ENCODE results near the gene MTMR12.
"Not testable (repeated sequence)": the region's sequence is repeated elsewhere in the genome, so short reads cannot be mapped to it uniquely, and the experiment has no call there.

The MTMR12 gene

DNA sequence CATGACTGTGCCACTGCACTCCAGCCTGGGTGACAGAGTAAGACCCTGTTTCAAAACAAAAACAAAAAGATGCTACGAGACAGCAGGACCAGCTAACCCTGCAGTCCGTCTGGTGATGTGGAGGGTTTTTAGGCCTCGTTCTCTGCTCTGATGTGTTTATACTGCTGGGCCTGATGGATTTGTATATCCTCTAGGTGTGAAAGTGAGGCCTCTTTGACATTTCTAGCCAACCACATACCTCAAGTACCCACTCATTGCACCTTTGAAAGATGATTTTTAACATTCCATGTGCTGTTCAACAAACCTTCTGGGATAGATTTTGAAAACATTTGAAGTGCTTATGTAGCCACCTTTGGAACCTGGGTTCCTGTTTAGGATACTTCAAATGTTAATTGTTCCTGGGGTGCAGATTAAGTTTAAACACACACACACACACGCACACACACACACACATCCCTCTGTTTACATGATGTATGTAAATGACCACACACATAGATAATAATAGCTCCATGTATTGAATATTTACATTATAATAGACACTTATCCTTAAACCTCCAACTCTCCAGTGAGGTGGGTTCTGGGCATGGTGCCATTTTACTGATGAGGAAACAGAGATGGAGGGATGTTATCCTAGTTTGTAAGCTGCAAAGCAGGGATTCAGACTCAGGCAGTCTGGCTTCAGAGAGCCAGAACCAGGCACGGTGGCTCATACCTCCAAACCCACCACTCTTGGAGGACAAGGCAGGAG lies 89.8 kb downstream of the MTMR12 start:
- Mint-ChIP-seq H3K27ac (no peak overlapping the region), H3K4me3 (no peak overlapping the region), H3K4me1 (no peaks in the 10 kb centered on the region), H3K27me3 (no peaks in the 10 kb centered on the region), H3K36me3 (peaks cover 5% of the 10 kb centered on the region), H3K9me3 (no peaks in the 10 kb centered on the region)
- no peak for DNase-seq
- CTCF ChIA-PET = interaction anchor here (1.0 kb wide), 1 partner anchor 107 kb away, joined by 3 read pairs; no protein-coding TSS in a partner anchor

DNA sequence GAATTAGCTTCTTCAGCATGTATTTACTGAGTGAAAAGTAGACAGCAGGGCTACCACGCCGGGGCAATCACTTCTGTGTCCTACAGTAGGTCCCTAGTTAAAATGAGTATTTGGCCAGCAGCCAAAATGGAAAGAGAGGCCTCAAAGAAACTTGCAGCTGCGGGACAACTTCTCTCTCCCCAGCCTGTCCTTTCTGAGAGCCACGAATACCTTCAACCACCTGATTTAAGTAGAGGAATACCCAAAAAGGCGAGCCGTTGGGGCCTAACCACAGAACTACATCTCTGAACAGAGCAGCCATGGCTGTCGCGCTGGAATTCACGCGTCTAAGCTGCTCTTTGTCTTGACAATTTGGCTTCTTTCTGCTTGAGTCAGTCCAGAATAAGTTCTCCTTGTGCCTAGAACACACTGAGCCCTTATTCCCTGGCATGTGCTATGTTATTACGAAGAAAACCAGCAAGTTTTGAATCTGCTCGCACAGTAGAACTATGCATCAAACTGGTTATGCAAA lies 94.8 kb downstream of the MTMR12 start:
- Mint-ChIP-seq H3K4me3 (no peak overlapping the region), H3K27ac (no peak overlapping the region), H3K36me3 (no peaks in the 10 kb centered on the region), H3K9me3 (no peaks in the 10 kb centered on the region), H3K27me3 (no peaks in the 10 kb centered on the region), H3K4me1 (no peaks in the 10 kb centered on the region)
- CTCF ChIA-PET = no interaction called here
- DNase-seq = no peak

DNA sequence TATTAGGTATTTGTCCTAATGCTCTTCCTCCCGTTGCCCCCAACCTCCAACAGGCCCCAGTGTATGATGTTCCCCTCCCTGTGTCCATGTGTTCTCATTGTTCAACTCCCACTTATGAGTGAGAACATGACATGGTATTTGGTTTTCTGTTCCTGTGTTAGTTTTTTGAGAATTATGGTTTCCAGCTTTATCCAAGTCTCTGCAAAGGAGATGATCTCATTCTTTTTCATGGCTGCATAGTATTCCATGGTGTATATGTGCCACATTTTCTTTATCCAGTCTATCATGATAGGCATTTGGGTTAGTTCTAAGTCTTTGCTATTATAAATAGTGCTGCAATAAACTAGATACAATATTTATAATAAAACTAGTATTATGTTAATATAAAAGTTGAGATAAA lies 98.4 kb downstream of the MTMR12 start:
- DNase-seq, H3K36me3 Mint-ChIP-seq, H3K9me3 Mint-ChIP-seq, CTCF ChIA-PET, H3K27me3 Mint-ChIP-seq, H3K4me3 Mint-ChIP-seq: not testable (repeated sequence)
- Mint-ChIP-seq H3K27ac (peak overlapping the region; percentile 21), H3K4me1 (peaks cover 15% of the 10 kb centered on the region)

DNA sequence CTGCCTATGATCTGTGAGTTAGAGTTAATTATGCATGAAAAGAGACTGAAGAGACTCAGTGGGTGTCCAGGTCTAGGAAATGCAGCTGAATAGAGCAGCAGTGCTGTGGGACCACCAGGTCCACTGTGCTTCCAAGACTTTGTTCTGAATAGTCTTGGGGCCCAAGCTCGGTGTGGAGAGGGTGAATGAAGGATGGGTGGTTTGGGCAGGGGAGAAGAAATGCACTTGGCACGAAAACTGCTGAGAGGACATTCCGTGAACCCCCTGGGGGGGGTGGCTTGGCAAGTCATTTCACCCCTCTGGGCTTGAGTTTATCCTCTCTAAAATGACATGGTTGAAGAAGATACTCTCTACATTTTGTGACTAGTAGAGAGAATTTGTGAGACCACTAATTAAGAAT lies 102.6 kb downstream of the MTMR12 start:
- Mint-ChIP-seq H3K9me3 (peaks cover 2% of the 10 kb centered on the region), H3K36me3 (peaks cover 2% of the 10 kb centered on the region), H3K4me3 (no peak overlapping the region), H3K4me1 (peaks cover 15% of the 10 kb centered on the region), H3K27ac (peak overlapping the region; percentile 96), H3K27me3 (no peaks in the 10 kb centered on the region)
- CTCF ChIA-PET = no interaction called here
- no peak for DNase-seq

DNA sequence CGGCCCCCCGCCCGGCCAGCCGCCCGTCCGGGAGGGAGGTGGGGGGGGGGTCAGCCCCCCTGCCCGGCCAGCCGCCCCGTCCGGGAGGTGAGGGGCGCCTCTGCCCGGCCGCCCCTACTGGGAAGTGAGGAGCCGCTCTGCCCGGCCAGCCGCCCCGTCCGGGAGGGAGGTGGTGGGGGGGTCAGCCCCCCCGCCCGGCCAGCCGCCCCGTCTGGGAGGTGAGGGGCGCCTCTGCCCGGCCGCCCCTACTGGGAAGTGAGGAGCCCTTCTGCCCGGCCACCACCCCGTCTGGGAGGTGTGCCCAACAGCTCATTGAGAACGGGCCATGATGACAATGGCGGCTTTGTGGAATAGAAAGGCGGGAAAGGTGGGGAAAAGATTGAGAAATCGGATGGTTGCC lies 103.9 kb downstream of the MTMR12 start:
- H3K27me3 Mint-ChIP-seq, H3K4me3 Mint-ChIP-seq, H3K27ac Mint-ChIP-seq, DNase-seq, CTCF ChIA-PET, H3K9me3 Mint-ChIP-seq, H3K36me3 Mint-ChIP-seq: not testable (repeated sequence)
- H3K4me1 Mint-ChIP-seq = peaks cover 15% of the 10 kb centered on the region

DNA sequence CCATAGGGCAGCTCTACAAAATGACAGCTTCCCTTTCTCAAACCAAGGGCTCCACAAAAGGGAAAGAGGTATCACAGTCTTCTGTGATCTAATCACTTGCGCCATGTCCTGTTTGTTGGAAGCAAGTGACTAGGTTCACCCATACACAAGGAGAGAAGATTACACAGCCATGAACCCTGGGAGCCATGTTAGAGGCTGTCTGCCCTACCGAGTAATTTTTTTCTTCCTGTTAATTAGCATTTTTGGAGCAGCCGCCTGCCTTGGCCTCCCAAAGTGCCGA lies 105.4 kb downstream of the MTMR12 start:
- Mint-ChIP-seq H3K27me3 (peaks cover 9% of the 10 kb centered on the region), H3K4me1 (peaks cover 15% of the 10 kb centered on the region), H3K9me3 (peaks cover 2% of the 10 kb centered on the region), H3K4me3 (no peak overlapping the region), H3K27ac (no peak overlapping the region), H3K36me3 (peaks cover 2% of the 10 kb centered on the region)
- no peak for DNase-seq
- CTCF ChIA-PET = no interaction called here

DNA sequence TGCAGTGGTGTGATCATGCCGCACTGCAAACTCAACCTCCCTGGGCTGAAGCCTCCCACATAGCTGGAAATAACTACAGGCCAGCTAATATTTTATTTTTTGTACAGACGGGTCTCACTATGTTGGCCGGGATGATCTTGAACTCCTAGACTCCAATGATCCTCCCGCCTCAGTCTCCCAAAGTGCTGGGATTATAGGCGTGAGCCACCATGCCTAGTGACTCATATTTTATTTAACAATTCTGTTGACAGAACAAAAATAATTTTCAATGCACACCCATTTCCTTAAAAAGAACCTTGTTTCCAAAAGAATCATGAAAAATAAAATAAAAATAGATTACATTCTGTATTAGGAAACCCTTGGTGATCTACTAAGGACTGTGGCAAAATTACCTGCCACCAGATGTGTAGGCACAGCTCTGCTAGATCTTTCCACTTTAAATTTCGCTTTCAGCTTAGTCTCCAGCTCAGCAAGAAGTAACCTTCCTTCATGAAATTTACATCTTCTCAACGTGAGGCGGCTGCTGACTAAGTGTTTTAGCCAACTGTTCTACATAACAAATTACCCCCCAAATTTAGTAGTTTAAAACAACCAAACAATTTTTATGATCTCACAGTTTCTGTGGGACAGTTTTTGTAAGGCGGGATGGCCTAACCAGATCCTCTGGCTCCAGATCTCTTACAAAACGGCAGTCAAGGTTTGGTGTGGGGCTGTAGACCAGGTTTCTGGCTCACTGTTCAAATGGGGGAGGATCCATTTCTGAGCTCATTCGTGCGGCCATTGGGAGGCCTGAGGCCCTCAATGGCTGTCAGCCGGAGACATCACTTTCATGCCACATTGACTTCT lies 106.0 kb downstream of the MTMR12 start:
- Mint-ChIP-seq H3K36me3 (peaks cover 2% of the 10 kb centered on the region), H3K4me3 (no peak overlapping the region), H3K27me3 (peaks cover 9% of the 10 kb centered on the region), H3K9me3 (peaks cover 2% of the 10 kb centered on the region), H3K4me1 (peaks cover 15% of the 10 kb centered on the region), H3K27ac (no peak overlapping the region)
- CTCF ChIA-PET = no interaction called here
- no peak for DNase-seq

DNA sequence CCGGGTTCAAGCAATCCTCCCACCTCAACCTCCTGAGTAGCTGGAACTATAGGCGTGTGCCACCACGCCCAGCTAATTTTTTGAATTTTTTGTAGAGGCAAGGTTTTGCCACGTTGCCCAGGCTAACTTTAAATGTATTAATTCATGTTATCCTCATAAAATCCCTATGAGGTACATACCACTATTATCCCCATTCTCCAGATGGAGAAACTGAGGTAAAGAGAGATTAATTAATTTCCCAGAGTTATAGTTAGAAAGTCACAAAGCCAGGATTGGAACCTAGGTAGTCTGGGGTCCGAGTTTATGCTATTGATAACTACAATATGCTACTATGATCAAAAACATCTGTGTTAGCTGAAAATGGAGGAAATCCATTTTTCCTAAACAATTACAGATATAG lies 106.7 kb downstream of the MTMR12 start:
- peaks cover 11% of the 10 kb centered on the region for H3K4me1 Mint-ChIP-seq
- H3K27ac Mint-ChIP-seq = no peak overlapping the region
- DNase-seq = no peak
- H3K36me3 Mint-ChIP-seq = peaks cover 2% of the 10 kb centered on the region
- CTCF ChIA-PET = interaction anchor here (1.4 kb wide), 1 partner anchor 34 kb away, joined by 5 read pairs; no protein-coding TSS in a partner anchor
- H3K4me3 Mint-ChIP-seq = no peak overlapping the region
- H3K27me3 Mint-ChIP-seq = peaks cover 9% of the 10 kb centered on the region
- H3K9me3 Mint-ChIP-seq = peaks cover 2% of the 10 kb centered on the region

DNA sequence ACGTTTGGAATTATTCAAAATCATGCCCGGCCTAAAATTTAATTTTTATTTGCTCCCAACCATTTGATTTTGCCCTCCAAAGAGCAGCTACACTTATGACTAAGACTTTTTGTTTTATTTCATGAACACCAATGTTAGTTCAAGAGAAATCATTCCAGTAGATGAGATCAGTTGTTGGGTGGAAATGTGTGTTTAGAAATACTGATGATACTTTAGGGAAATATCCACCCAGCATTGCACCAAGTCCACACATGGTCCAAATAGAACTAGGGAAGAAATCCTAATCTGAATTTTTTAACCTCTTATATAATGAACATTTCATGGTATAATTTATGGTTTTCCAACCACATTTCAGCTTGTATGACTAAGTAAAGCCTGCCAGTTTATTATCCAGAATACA lies 110.3 kb downstream of the MTMR12 start:
- Mint-ChIP-seq H3K9me3 (no peaks in the 10 kb centered on the region), H3K36me3 (no peaks in the 10 kb centered on the region), H3K4me3 (no peak overlapping the region), H3K27me3 (peaks cover 13% of the 10 kb centered on the region), H3K27ac (no peak overlapping the region), H3K4me1 (no peaks in the 10 kb centered on the region)
- CTCF ChIA-PET = interaction anchor here (0.6 kb wide), 1 partner anchor 107 kb away, joined by 3 read pairs; no protein-coding TSS in a partner anchor
- DNase-seq = no peak

DNA sequence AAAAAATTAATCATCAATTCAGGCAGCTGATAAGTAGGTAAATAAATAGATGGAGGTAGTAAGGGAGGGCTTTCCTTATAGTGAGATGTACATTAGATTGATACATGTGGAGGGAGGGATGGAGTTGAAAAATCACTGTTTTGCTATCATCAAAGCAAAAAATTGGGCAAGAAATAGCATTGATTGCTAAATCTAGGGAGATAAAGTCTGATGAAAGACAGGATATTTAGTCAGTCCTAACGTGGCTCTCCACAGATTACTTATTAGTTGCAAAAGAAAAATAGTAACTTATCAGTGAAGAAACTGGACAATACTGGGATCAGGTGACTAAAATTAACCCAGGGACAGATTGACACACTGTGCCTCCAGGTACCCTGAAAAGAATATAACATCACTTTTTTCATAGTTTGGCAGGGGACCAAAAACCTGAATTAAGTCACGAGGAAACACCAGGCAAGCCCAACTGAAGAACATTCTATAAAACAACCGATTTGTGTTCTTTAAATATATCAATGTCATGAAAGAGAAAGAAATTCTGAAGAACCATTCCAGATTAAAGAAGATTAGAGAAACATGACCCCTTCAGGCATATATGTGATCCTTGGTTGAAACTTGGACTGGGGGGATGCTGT lies 111.5 kb downstream of the MTMR12 start:
- Mint-ChIP-seq H3K27me3 (peaks cover 20% of the 10 kb centered on the region), H3K27ac (no peak overlapping the region), H3K36me3 (no peaks in the 10 kb centered on the region), H3K9me3 (no peaks in the 10 kb centered on the region), H3K4me1 (no peaks in the 10 kb centered on the region), H3K4me3 (no peak overlapping the region)
- DNase-seq = no peak
- CTCF ChIA-PET = interaction anchor here (0.6 kb wide), 1 partner anchor 106 kb away, joined by 3 read pairs; no protein-coding TSS in a partner anchor

DNA sequence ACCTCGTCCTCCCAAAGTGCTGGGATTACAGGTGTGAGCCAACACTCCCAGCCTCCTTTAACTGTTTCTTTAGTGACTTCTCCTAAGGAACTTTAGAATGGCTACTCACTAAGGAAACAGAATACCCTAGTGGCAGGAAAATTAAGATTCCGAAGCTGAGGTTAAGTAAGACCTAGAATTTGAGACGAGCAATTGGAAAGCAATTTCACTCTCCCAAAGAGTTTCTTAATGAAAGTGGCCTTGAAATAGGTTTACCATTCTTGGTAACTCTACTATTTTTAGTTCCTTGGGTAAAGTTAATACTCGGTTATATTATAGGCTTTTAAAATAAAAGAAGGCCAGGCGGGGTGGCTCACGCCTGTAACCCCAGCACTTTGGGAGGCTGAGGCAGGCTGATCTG lies 115.7 kb downstream of the MTMR12 start:
- H3K27me3 Mint-ChIP-seq = peaks cover 34% of the 10 kb centered on the region
- no peaks in the 10 kb centered on the region for H3K4me1 Mint-ChIP-seq
- no peak for DNase-seq
- CTCF ChIA-PET = interaction anchor here (0.6 kb wide), 1 partner anchor 212 kb away, joined by 4 read pairs; no protein-coding TSS in a partner anchor
- H3K9me3 Mint-ChIP-seq = no peaks in the 10 kb centered on the region
- no peak overlapping the region for H3K27ac Mint-ChIP-seq
- no peaks in the 10 kb centered on the region for H3K36me3 Mint-ChIP-seq
- H3K4me3 Mint-ChIP-seq = no peak overlapping the region

DNA sequence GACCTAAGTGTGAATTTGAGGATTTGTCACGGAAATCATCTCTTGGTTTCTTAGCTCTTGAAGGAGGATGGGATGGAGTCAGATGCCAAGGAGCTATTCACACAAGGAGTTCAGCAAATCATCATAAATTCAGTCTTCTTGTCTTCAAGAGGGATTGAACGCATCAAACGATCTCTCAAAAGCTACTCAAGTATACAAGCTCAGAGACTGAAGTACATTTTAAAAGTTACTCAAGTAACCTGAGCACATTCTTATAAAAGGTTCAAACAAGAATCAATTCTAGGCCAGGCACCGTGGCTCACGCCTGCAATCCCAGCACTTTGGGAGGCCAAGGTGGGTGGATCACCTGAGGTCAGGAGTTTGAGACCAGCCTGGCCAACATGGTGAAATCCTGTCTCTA lies 117.5 kb downstream of the MTMR12 start:
- Mint-ChIP-seq H3K4me3 (no peak overlapping the region), H3K27me3 (peaks cover 34% of the 10 kb centered on the region), H3K4me1 (no peaks in the 10 kb centered on the region), H3K27ac (no peak overlapping the region), H3K9me3 (no peaks in the 10 kb centered on the region), H3K36me3 (no peaks in the 10 kb centered on the region)
- DNase-seq = no peak
- CTCF ChIA-PET = no interaction called here

DNA sequence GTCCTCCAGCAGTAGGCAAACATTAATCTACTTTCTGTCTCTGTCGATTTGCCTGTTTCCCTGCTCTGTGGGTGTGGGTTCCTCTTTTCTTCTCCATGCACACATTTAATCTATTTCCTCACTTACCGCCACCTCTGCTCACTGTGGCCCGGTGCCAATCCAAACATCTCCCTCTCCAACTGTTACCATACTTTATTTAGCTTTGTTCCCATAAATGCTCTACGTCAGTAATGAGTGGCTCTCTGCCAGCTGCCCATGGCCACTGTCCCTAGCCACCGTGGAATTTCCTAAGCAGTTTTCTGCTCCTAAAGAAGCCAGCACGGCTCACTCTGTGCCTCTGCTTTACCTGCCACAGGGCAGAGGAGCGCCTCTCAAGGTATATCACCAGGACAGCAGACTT lies 119.1 kb downstream of the MTMR12 start:
- Mint-ChIP-seq H3K27me3 (peaks cover 30% of the 10 kb centered on the region), H3K4me1 (no peaks in the 10 kb centered on the region), H3K9me3 (no peaks in the 10 kb centered on the region), H3K27ac (no peak overlapping the region), H3K4me3 (no peak overlapping the region), H3K36me3 (no peaks in the 10 kb centered on the region)
- DNase-seq = no peak
- CTCF ChIA-PET = no interaction called here

DNA sequence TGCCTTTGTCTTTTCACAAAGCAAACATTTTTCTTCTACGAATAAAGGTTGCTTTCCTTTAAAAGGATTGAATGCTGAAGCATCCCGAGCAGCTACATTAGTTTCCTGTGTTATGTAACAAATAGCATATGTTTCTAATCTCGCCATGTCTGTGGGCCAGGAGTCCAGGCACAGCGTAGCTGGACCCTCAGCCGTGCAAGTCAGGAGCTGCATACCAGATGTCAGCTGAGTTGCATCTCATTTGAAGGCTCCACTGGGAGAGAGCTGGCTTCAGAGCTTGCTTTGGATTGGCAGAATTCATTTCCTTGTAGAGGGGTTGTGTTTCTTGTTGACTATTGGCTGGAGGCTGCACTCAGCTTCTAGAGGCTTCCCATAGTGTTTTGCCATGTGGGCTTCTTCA lies 122.6 kb downstream of the MTMR12 start:
- peaks cover 17% of the 10 kb centered on the region for H3K27me3 Mint-ChIP-seq
- CTCF ChIA-PET = no interaction called here
- H3K4me3 Mint-ChIP-seq = no peak overlapping the region
- H3K27ac Mint-ChIP-seq = no peak overlapping the region
- no peak for DNase-seq
- no peaks in the 10 kb centered on the region for H3K4me1 Mint-ChIP-seq
- no peaks in the 10 kb centered on the region for H3K36me3 Mint-ChIP-seq
- H3K9me3 Mint-ChIP-seq = peaks cover 5% of the 10 kb centered on the region

Measured in activated naive CD4-positive, alpha-beta T cell treated with anti-CD3 and anti-CD28 coated beads, Interleukin-2, amount 10 ng/mL, durations not matched to agents 7 days and 5 days (primary cell).